ENCODE data around the gene RGS9. TPM values are rescaled to one million over a fixed set of nuclear protein-coding genes. Genes with fewer than 3 reads are reported as not detected.

RGS9 gene
- total RNA-seq, 1 experiment from 2014 or later: 1.8 TPM

DNA sequence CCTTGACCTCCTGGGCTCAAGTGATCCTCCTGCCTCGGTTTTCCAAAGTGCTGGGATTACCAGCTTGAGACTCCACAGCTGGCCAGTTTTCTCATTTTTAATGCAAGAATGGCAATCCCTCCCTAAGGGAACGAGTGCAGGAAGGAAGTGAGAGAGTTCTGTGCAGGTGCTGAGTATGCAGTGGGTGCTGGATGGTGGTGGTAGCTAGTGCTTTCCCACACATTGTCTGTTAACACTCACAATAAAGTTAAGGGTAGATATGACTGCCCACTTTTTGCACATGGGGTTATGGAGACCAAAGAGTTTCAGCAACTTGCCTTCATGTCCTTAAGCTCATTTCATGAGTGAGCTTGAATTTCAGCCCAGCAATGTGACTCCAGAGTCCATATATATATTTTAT lies 18.5 kb downstream of the RGS9 start:
- H3K27me3 ChIP-seq (replicated peaks; ENCODE audit: insufficient read depth, low read depth, low read length, poor library complexity): no peaks in the 10 kb centered on the region
- no peaks in the 10 kb centered on the region for H3K9me3 ChIP-seq (ENCODE audit: low read depth, low read length, poor library complexity, severe bottlenecking)
- BruUV-seq (replicated peaks): no TSS peak
- H3K27ac ChIP-seq (ENCODE audit: low read depth, low read length, poor library complexity, severe bottlenecking): no peak overlapping the region
- H3K36me3 ChIP-seq (ENCODE audit: insufficient read depth, low read length, poor library complexity, severe bottlenecking): no peaks in the 10 kb centered on the region
- TF ChIP-seq, protein P1, sequence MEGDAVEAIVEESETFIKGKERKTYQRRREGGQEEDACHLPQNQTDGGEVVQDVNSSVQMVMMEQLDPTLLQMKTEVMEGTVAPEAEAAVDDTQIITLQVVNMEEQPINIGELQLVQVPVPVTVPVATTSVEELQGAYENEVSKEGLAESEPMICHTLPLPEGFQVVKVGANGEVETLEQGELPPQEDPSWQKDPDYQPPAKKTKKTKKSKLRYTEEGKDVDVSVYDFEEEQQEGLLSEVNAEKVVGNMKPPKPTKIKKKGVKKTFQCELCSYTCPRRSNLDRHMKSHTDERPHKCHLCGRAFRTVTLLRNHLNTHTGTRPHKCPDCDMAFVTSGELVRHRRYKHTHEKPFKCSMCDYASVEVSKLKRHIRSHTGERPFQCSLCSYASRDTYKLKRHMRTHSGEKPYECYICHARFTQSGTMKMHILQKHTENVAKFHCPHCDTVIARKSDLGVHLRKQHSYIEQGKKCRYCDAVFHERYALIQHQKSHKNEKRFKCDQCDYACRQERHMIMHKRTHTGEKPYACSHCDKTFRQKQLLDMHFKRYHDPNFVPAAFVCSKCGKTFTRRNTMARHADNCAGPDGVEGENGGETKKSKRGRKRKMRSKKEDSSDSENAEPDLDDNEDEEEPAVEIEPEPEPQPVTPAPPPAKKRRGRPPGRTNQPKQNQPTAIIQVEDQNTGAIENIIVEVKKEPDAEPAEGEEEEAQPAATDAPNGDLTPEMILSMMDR (conservative IDR thresholded peaks at IDR 0.05; ENCODE audit: low read depth, low read length): no peak
- TF ChIP-seq EZH2 (IDR thresholded peaks at IDR 0.05; ENCODE audit: borderline replicate concordance, low read depth, low read length, poor library complexity, severe bottlenecking): no peak
- H3K4me1 ChIP-seq (ENCODE audit: insufficient read depth, low read length, poor library complexity, severe bottlenecking): no peaks in the 10 kb centered on the region
- DNase-seq (ENCODE audit: low spot score): no peak
- CTCF ChIA-PET: no interaction called here
- no peak overlapping the region for H3K4me3 ChIP-seq (ENCODE audit: low read depth, low read length, poor library complexity, severe bottlenecking)
- POLR2A ChIA-PET (ENCODE audit: low non-redundant PET): interaction anchor here (0.7 kb wide), 1 partner anchor 1753 kb away, joined by 4 read pairs; no protein-coding TSS in a partner anchor
- intact Hi-C loops (cut with micrococcal nuclease; ENCODE audit: unreplicated experiment): no loop called here

DNA sequence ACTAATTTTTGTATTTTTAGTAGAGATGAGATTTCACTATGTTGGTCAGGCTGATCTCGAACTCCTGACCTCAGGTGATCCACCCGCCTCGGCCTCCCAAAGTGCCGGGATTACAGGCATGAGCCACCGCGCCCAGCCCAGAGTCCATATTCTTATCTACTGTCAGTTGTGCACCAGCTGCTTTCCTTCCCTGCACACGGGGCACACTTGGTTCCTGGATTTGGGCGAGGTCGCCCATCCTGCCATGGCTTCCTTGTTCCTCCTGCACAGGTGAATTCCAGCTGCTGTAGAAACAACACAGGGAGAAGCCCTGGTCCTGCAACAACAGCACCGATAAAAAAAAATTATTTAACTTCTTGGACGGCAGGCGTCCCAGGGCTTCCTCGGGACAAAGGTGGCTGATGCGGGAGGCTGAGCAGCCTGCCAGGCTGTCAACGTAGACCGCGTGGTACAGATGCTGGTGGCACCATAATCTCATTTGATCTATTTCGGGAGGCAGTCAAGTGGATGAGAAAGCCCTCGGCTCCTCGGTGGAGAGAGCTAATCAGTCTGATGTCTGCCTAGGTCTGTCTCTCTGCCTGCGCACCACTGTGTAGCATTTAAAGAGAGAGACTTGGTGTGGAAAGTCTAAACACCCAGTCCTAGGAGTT lies 19.1 kb downstream of the RGS9 start:
- Histone ChIP-seq H3K4me3 (ENCODE audit: low read depth, low read length, poor library complexity, severe bottlenecking) (no peak overlapping the region), H3K27ac (ENCODE audit: low read depth, low read length, poor library complexity, severe bottlenecking) (no peak overlapping the region), H3K4me1 (ENCODE audit: insufficient read depth, low read length, poor library complexity, severe bottlenecking) (no peaks in the 10 kb centered on the region), H3K36me3 (ENCODE audit: insufficient read depth, low read length, poor library complexity, severe bottlenecking) (no peaks in the 10 kb centered on the region), H3K9me3 (ENCODE audit: low read depth, low read length, poor library complexity, severe bottlenecking) (no peaks in the 10 kb centered on the region), H3K27me3 (replicated peaks; ENCODE audit: insufficient read depth, low read depth, low read length, poor library complexity) (no peaks in the 10 kb centered on the region)
- TF ChIP-seq, protein P1 (conservative IDR thresholded peaks at IDR 0.05; ENCODE audit: low read depth, low read length): no peak
- TF ChIP-seq EZH2 (IDR thresholded peaks at IDR 0.05; ENCODE audit: borderline replicate concordance, low read depth, low read length, poor library complexity, severe bottlenecking): no peak
- ChIA-PET CTCF (no interaction called here), POLR2A (ENCODE audit: low non-redundant PET) (interaction anchor here (0.7 kb wide), 1 partner anchor 1753 kb away, joined by 4 read pairs; no protein-coding TSS in a partner anchor)
- intact Hi-C loops (cut with micrococcal nuclease; ENCODE audit: unreplicated experiment): no loop called here
- BruUV-seq (replicated peaks): no TSS peak
- DNase-seq (ENCODE audit: low spot score): no peak

DNA sequence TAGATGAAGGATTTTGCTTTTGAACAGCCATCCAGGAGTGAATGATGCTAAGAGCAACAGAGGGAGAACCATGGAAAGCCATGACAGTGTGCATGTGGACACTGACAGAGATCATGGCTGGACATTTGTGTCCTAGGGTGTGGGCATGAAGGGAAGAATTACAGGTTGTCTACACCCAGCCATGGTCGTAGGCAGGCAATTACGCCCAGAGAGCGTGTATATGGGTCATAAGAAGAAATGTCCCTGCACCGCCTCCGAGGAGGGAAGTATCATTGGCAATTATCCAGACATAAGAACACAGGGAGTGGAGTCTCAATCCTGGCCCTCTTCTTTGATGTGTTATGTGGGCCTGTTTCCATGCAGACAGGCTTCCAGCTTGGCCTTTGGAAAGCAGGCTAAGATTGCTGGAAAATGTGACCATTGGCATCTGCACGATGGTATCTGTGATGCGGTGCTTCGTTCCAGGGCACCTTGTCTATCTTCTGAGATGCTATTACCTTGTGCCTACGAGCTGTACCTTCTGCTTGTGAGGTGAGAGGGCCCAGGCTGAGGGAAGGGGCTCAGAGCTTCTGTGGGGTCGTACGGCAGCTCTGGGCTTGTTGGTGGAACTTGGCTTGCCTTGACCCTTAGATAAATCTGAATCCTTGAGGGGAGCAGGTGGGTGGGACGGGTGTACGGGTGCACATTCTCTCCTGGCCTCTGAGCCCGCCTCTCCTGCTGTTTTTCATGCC lies 19.8 kb downstream of the RGS9 start:
- intact Hi-C loops (cut with micrococcal nuclease; ENCODE audit: unreplicated experiment): no loop called here

More for the DNA sequence above, 19.8 kb downstream of the RGS9 start:
- Histone ChIP-seq H3K4me3 (ENCODE audit: low read depth, low read length, poor library complexity, severe bottlenecking) (no peak overlapping the region), H3K27ac (ENCODE audit: low read depth, low read length, poor library complexity, severe bottlenecking) (no peak overlapping the region), H3K9me3 (ENCODE audit: low read depth, low read length, poor library complexity, severe bottlenecking) (no peaks in the 10 kb centered on the region), H3K36me3 (ENCODE audit: insufficient read depth, low read length, poor library complexity, severe bottlenecking) (no peaks in the 10 kb centered on the region), H3K4me1 (ENCODE audit: insufficient read depth, low read length, poor library complexity, severe bottlenecking) (no peaks in the 10 kb centered on the region), H3K27me3 (replicated peaks; ENCODE audit: insufficient read depth, low read depth, low read length, poor library complexity) (no peaks in the 10 kb centered on the region)
- BruUV-seq (replicated peaks): no TSS peak
- ChIA-PET CTCF (no interaction called here), POLR2A (ENCODE audit: low non-redundant PET) (no interaction called here)
- DNase-seq (ENCODE audit: low spot score): no peak
- no peak for TF ChIP-seq EZH2 (IDR thresholded peaks at IDR 0.05; ENCODE audit: borderline replicate concordance, low read depth, low read length, poor library complexity, severe bottlenecking)
- TF ChIP-seq, protein P1 (conservative IDR thresholded peaks at IDR 0.05; ENCODE audit: low read depth, low read length): no peak
